SU-DHL-6 (cell line): ENCODE data around the gene MROH8.

Source experiments
- CTCF ChIP-seq: fragments of 200-600 bp; sonication (generic); IDR thresholded peaks from one replicate; pipeline ENCODE4 v1.5.1; 2017; ENCODE audit warnings: antibody characterized with exemption, mild to moderate bottlenecking, low read length, moderate library complexity; ENCODE audit not compliant: insufficient read depth, poor library complexity, severe bottlenecking
- EZH2phosphoT487 ChIP-seq: fragments of 200-600 bp; sonication (generic), shearing (Covaris generic); conservative IDR thresholded peaks from 2 replicates; pipeline ENCODE4 v1.6.1; 2018; ENCODE audit warnings: mild to moderate bottlenecking, antibody characterized with exemption, low read length, moderate library complexity, mixed read lengths

GRCh38 chr20:37155987-37156386 is 23.4 kb downstream of the MROH8 start:
- TF ChIP-seq CTCF (no peak), EZH2phosphoT487 (no peak)
